Trophoblast cell (in vitro differentiated cells and primary cell): ENCODE results near the gene CAB39.
"Not testable (repeated sequence)": the region's sequence is repeated elsewhere in the genome, so short reads cannot be mapped to it uniquely, and the experiment has no call there.

Experiments
- DNase-seq, 2 donors: peaks; one replicate each; pipeline ENCODE4 v3.0.0-alpha.2; 2016
- H2AFZ ChIP-seq: 2 replicates; pipeline ENCODE4 v1.6.1; 2013; ENCODE audit warnings: low read length, moderate library complexity, mild to moderate bottlenecking; ENCODE audit not compliant: insufficient read depth, poor library complexity
- H2AK5ac ChIP-seq: 2 replicates; pipeline ENCODE4 v1.6.1; 2013; ENCODE audit warnings: mild to moderate bottlenecking, low read length
- H2BK120ac ChIP-seq: 2 replicates; pipeline ENCODE4 v1.6.1; 2013; ENCODE audit warnings: low read length, mild to moderate bottlenecking, moderate library complexity; ENCODE audit not compliant: insufficient read depth, poor library complexity
- H2BK12ac ChIP-seq: 2 replicates; pipeline ENCODE4 v1.6.1; 2013; ENCODE audit warnings: mild to moderate bottlenecking, low read length, moderate library complexity
- H2BK5ac ChIP-seq: 2 replicates; pipeline ENCODE4 v1.6.1; 2013; ENCODE audit warnings: low read length, low read depth, moderate library complexity, mild to moderate bottlenecking; ENCODE audit not compliant: poor library complexity
- H3K14ac ChIP-seq: 2 replicates; pipeline ENCODE4 v1.6.1; 2013; ENCODE audit warnings: mild to moderate bottlenecking, low read length
- H3K18ac ChIP-seq: 2 replicates; pipeline ENCODE4 v1.6.1; 2013; ENCODE audit warnings: mild to moderate bottlenecking, low read length
- H3K23ac ChIP-seq: 2 replicates; pipeline ENCODE4 v1.6.1; 2013; ENCODE audit warnings: low read length
- H3K27ac ChIP-seq: 2 replicates; pipeline ENCODE4 v1.5.1; 2013; ENCODE audit warnings: low read depth, mild to moderate bottlenecking, inconsistent platforms, low read length, moderate library complexity
- H3K27me3 ChIP-seq: 2 replicates; pipeline ENCODE4 v1.6.1; 2013; ENCODE audit warnings: inconsistent platforms, mild to moderate bottlenecking, low read length, moderate library complexity; ENCODE audit not compliant: insufficient read depth
- H3K36me3 ChIP-seq, 2 experiments: 1 replicate in 1 of 2; 2 replicates in 1 of 2; pipeline ENCODE4 v1.6.1; 2013; ENCODE audit warnings: low read length in 2 of 2, mild to moderate bottlenecking in 2 of 2, moderate library complexity in 1 of 2; ENCODE audit not compliant: insufficient read depth in 2 of 2, control insufficient read depth in 1 of 2
- H3K4ac ChIP-seq: 2 replicates; pipeline ENCODE4 v1.6.1; 2013; ENCODE audit warnings: low read depth, mild to moderate bottlenecking, low read length, moderate library complexity
- H3K4me1 ChIP-seq, 2 experiments: 1 replicate in 1 of 2; 2 replicates in 1 of 2; pipeline ENCODE4 v1.6.1; 2013; ENCODE audit warnings: low read length in 2 of 2, mild to moderate bottlenecking in 2 of 2, moderate library complexity in 1 of 2; ENCODE audit not compliant: insufficient read depth in 2 of 2, control insufficient read depth in 1 of 2
- H3K4me2 ChIP-seq: 2 replicates; pipeline ENCODE4 v1.6.1; 2013; ENCODE audit warnings: inconsistent platforms, mild to moderate bottlenecking, low read length, moderate library complexity
- H3K4me3 ChIP-seq: 2 replicates; pipeline ENCODE4 v1.5.1; 2013; ENCODE audit warnings: mild to moderate bottlenecking, low read depth, low read length, inconsistent platforms
- H3K79me1 ChIP-seq: one replicate; pipeline ENCODE4 v1.6.1; 2013; ENCODE audit warnings: low read length
- H3K79me2 ChIP-seq: 2 replicates; pipeline ENCODE4 v1.6.1; 2013; ENCODE audit warnings: low read length, mild to moderate bottlenecking; ENCODE audit not compliant: control insufficient read depth, insufficient read depth, poor library complexity
- H3K9ac ChIP-seq: 2 replicates; pipeline ENCODE4 v1.6.1; 2013; ENCODE audit warnings: mild to moderate bottlenecking, low read length
- H3K9me3 ChIP-seq: 2 replicates; pipeline ENCODE4 v1.6.1; 2013; ENCODE audit warnings: low read depth, mild to moderate bottlenecking, control low read depth, inconsistent platforms, low read length; ENCODE audit not compliant: insufficient read depth
- H4K12ac ChIP-seq: 2 replicates; pipeline ENCODE4 v1.6.1; 2013; ENCODE audit warnings: low read depth, mild to moderate bottlenecking, low read length, moderate library complexity
- H4K8ac ChIP-seq: 2 replicates; pipeline ENCODE4 v1.6.1; 2013; ENCODE audit warnings: low read depth, mild to moderate bottlenecking, low read length, moderate library complexity
- H4K91ac ChIP-seq: one replicate; pipeline ENCODE4 v1.6.1; 2013; ENCODE audit warnings: low read depth, mild to moderate bottlenecking, low read length, moderate library complexity
- WGBS: extraction: QIAGEN DNeasy Blood & Tissue Kit; methylation state at CpG from one replicate; pipeline ENCODE4 v1.1.7; 2013; ENCODE audit warnings: missing lambda C conversion rate; ENCODE audit not compliant: insufficient read length, insufficient coverage; ENCODE audit errors: extremely low coverage; 5-methylcytosine and 5-hydroxymethylcytosine counted together

The CAB39 gene

GRCh38 chr2:230698753-230699152 lies 13.9 kb upstream of the CAB39 start:
- not testable (repeated sequence) for H3K23ac ChIP-seq, H3K18ac ChIP-seq, H3K4me2 ChIP-seq, H2AK5ac ChIP-seq, H3K4me3 ChIP-seq, H4K8ac ChIP-seq, DNase-seq, H3K79me2 ChIP-seq, H3K14ac ChIP-seq, H2BK5ac ChIP-seq, H2BK120ac ChIP-seq, H3K36me3 ChIP-seq, H2AFZ ChIP-seq, H4K12ac ChIP-seq, H3K9ac ChIP-seq, H3K27me3 ChIP-seq, H2BK12ac ChIP-seq, H3K27ac ChIP-seq, H4K91ac ChIP-seq, H3K4ac ChIP-seq, H3K9me3 ChIP-seq
- Histone ChIP-seq H3K4me1 (peaks cover 12 to 18% of the 10 kb centered on the region in 2 experiments), H3K79me1 (peaks cover 16% of the 10 kb centered on the region)
- no CpG with 5 or more reads among the region's 3 CpGs for WGBS

GRCh38 chr2:230700447-230700846 lies 12.2 kb upstream of the CAB39 start:
- Histone ChIP-seq H3K9ac (no peak overlapping the region), H3K4me1 (peaks cover 5 to 6% of the 10 kb centered on the region in 2 experiments), H3K4ac (no peak overlapping the region), H2AK5ac (no peak overlapping the region), H2BK12ac (no peak overlapping the region), H3K4me3 (no peak overlapping the region), H3K36me3 (no peaks in the 10 kb centered on the region), H3K27me3 (no peaks in the 10 kb centered on the region), H2BK5ac (no peak overlapping the region), H4K12ac (no peak overlapping the region), H4K8ac (no peak overlapping the region), H3K4me2 (no peak overlapping the region), H3K79me2 (no peaks in the 10 kb centered on the region), H4K91ac (no peak overlapping the region), H2BK120ac (no peak overlapping the region), H3K23ac (no peak overlapping the region), H3K14ac (no peak overlapping the region), H3K27ac (no peak overlapping the region), H2AFZ (no peak overlapping the region), H3K79me1 (peaks cover 5% of the 10 kb centered on the region), H3K9me3 (no peaks in the 10 kb centered on the region), H3K18ac (no peak overlapping the region)
- no peak for DNase-seq

GRCh38 chr2:230701308-230701707 lies 11.3 kb upstream of the CAB39 start:
- Histone ChIP-seq H2BK120ac (no peak overlapping the region), H3K9ac (no peak overlapping the region), H2AK5ac (no peak overlapping the region), H3K4me2 (no peak overlapping the region), H2BK12ac (no peak overlapping the region), H2BK5ac (no peak overlapping the region), H3K4me3 (no peak overlapping the region), H3K27ac (no peak overlapping the region), H3K4ac (no peak overlapping the region), H3K23ac (no peak overlapping the region), H3K79me2 (no peaks in the 10 kb centered on the region), H3K27me3 (no peaks in the 10 kb centered on the region), H3K14ac (no peak overlapping the region), H3K79me1 (peaks cover 4% of the 10 kb centered on the region), H3K36me3 (no peaks in the 10 kb centered on the region), H2AFZ (no peak overlapping the region), H4K12ac (no peak overlapping the region), H3K4me1 (peaks cover 2% of the 10 kb centered on the region in 2 experiments), H3K9me3 (no peaks in the 10 kb centered on the region), H4K91ac (no peak overlapping the region), H4K8ac (no peak overlapping the region), H3K18ac (no peak overlapping the region)
- DNase-seq = no peak
- WGBS = no CpG with 5 or more reads among the region's 3 CpGs

- not testable (repeated sequence) for DNase-seq, H3K14ac ChIP-seq, H2BK12ac ChIP-seq, H3K9ac ChIP-seq, H4K12ac ChIP-seq, H2BK5ac ChIP-seq, H3K27ac ChIP-seq, H4K91ac ChIP-seq, H3K4ac ChIP-seq, H3K4me1 ChIP-seq, H2AK5ac ChIP-seq, H3K36me3 ChIP-seq, H3K27me3 ChIP-seq, H3K79me2 ChIP-seq, H3K4me2 ChIP-seq, H3K18ac ChIP-seq, H3K9me3 ChIP-seq, H3K23ac ChIP-seq, H4K8ac ChIP-seq, H2BK120ac ChIP-seq, H3K4me3 ChIP-seq, H2AFZ ChIP-seq, H3K79me1 ChIP-seq
- no CpG with 5 or more reads among the region's 4 CpGs for WGBS
These were observed 10.2 kb upstream of the CAB39 start for GRCh38 chr2:230702457-230702856.
